Calu3 (cell line): ENCODE measurements around the gene FGF11. TPM values are rescaled to one million over a fixed set of nuclear protein-coding genes. Genes with fewer than 3 reads are reported as not detected.

Experiments
- BruUV-seq: library from RNA; stranded (reverse); fragments of 400-500 nt; replicated peaks from 2 replicates; lab custom pipeline; 2021; lab: Mats Ljungman, UMichigan
- CTCF ChIA-PET: fragments of 300-600 bp; sonication (Branson Sonifier 250); formaldehyde crosslinking; loops from one replicate; lab custom pipeline; 2022; ENCODE audit warnings: antibody characterized with exemption; lab: Charles Lee
- DNase-seq: peaks from one replicate; pipeline ENCODE4 v3.0.0; 2022
- H3K27ac Mint-ChIP-seq: one replicate; pipeline ENCODE4 v1.8.0; 2022; ENCODE audit warnings: mixed read lengths; ENCODE audit not compliant: unreplicated experiment
- H3K27me3 Mint-ChIP-seq: one replicate; pipeline ENCODE4 v1.8.0; 2022; ENCODE audit warnings: mixed read lengths; ENCODE audit not compliant: unreplicated experiment
- H3K36me3 Mint-ChIP-seq: one replicate; pipeline ENCODE4 v1.8.0; 2022; ENCODE audit warnings: mild to moderate bottlenecking, moderate library complexity, mixed read lengths; ENCODE audit not compliant: insufficient read depth, unreplicated experiment
- H3K4me1 Mint-ChIP-seq: one replicate; pipeline ENCODE4 v1.8.0; 2022; ENCODE audit warnings: mild to moderate bottlenecking, low read depth, mixed read lengths; ENCODE audit not compliant: unreplicated experiment
- H3K4me3 Mint-ChIP-seq: one replicate; pipeline ENCODE4 v1.8.0; 2022; ENCODE audit warnings: mild to moderate bottlenecking, low read depth, moderate library complexity, mixed read lengths; ENCODE audit not compliant: unreplicated experiment
- H3K9me3 Mint-ChIP-seq: one replicate; pipeline ENCODE4 v1.8.0; 2022; ENCODE audit warnings: low read depth, mixed read lengths; ENCODE audit not compliant: unreplicated experiment
- CTCF ChIP-seq: fragments of 200-600 bp; IDR thresholded peaks from one replicate; pipeline ENCODE4 v1.8.0; 2022; ENCODE audit warnings: antibody characterized with exemption; ENCODE audit not compliant: unreplicated experiment
- intact Hi-C: fragments of 100-400 bp; cut with micrococcal nuclease; formaldehyde crosslinking; loops from one replicate; pipeline ENCODE4 v1.10.0; 2022; ENCODE audit not compliant: unreplicated experiment
- total RNA-seq: library from RNA; stranded (reverse); gene quantifications from 2 replicates; pipeline ENCODE4 v1.2.3, GENCODE V29; 2022

FGF11 gene
- total RNA-seq, 1 experiment from 2014 or later: 2.1 TPM

GRCh38 chr17:7410634-7411426, 28.5 kb upstream of the FGF11 start:
- Mint-ChIP-seq H3K36me3 (peaks cover 10% of the 10 kb centered on the region), H3K4me3 (no peak overlapping the region), H3K27ac (no peak overlapping the region), H3K4me1 (peaks cover 5% of the 10 kb centered on the region), H3K27me3 (peaks cover 7% of the 10 kb centered on the region), H3K9me3 (no peaks in the 10 kb centered on the region)
- BruUV-seq: no TSS peak
- DNase-seq: no peak
- CTCF ChIA-PET: no interaction called here
- no peak for TF ChIP-seq CTCF
- intact Hi-C loops: no loop called here

- Mint-ChIP-seq H3K4me1 (no peaks in the 10 kb centered on the region), H3K27ac (no peak overlapping the region), H3K4me3 (no peak overlapping the region), H3K9me3 (no peaks in the 10 kb centered on the region), H3K27me3 (peaks cover 2% of the 10 kb centered on the region), H3K36me3 (peaks cover 9% of the 10 kb centered on the region)
- BruUV-seq: no TSS peak
- no peak for DNase-seq
- TF ChIP-seq CTCF: no peak
- intact Hi-C loops: no loop called here
- CTCF ChIA-PET: no interaction called here
These were observed 27.9 kb upstream of the FGF11 start for GRCh38 chr17:7411427-7411750.

GRCh38 chr17:7413346-7413985, 25.8 kb upstream of the FGF11 start:
- intact Hi-C loops: no loop called here

GRCh38 chr17:7414837-7415236, 24.5 kb upstream of the FGF11 start:
- Mint-ChIP-seq H3K36me3 (peaks cover 9% of the 10 kb centered on the region), H3K9me3 (no peaks in the 10 kb centered on the region), H3K4me3 (no peak overlapping the region), H3K27me3 (peaks cover 14% of the 10 kb centered on the region), H3K4me1 (no peaks in the 10 kb centered on the region), H3K27ac (no peak overlapping the region)
- DNase-seq: no peak
- CTCF ChIA-PET: no interaction called here
- BruUV-seq: no TSS peak
- intact Hi-C loops: no loop called here
- no peak for TF ChIP-seq CTCF

More at GRCh38 chr17:7413346-7413985, 25.8 kb upstream of the FGF11 start:
- no peak for TF ChIP-seq CTCF
- DNase-seq: no peak
- Mint-ChIP-seq H3K4me1 (no peaks in the 10 kb centered on the region), H3K27ac (no peak overlapping the region), H3K4me3 (no peak overlapping the region), H3K27me3 (peaks cover under 1% of the 10 kb centered on the region), H3K9me3 (no peaks in the 10 kb centered on the region), H3K36me3 (peaks cover 9% of the 10 kb centered on the region)
- CTCF ChIA-PET: no interaction called here
- no TSS peak for BruUV-seq
